SK-N-MC (cell line): Measurements from ENCODE around the gene MTRFR.

Source experiments
- EZH2 ChIP-seq: fragments of 200-600 bp; sonication (generic); IDR thresholded peaks from one replicate; pipeline ENCODE4 v1.6.1; 2017; ENCODE audit warnings: antibody characterized with exemption
- POLR2AphosphoS5 ChIP-seq: IDR thresholded peaks from 2 replicates; pipeline ENCODE4 v1.6.1; 2012; ENCODE audit warnings: mild to moderate bottlenecking, low read depth, low read length, borderline replicate concordance

DNA sequence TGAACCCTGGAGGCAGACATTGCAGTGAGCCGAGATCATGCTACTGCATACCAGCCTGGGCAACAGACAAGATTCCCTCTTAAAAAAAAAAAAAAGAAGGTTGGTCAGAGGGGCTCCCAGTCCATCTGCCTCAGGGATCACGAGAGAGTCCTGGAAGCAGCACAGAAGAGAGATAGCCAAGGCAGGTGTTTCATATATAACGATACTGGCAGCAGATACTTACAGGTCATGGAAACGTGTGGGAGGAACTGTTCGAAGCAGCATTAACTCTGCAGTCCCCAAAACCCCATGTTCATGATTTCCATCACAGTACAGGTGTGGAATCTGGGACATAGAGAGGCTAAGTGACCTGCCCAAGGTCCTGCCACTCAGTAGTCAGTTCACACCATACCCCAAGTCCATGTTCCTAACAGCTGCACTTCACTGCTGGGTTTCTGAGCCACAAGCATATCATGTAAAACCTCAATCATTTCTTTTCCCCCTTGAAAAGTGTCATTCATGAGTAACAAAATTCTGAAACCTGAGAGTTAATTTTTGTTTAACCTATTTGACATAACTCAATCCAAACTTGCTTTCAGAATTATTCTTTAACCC is 21.7 kb downstream of the MTRFR start:
- TF ChIP-seq POLR2AphosphoS5 (no peak), EZH2 (no peak)
